Endodermal cell (in vitro differentiated cells): ENCODE data around the gene CAMK4. TPM values are rescaled to one million over a fixed set of nuclear protein-coding genes. Genes with fewer than 3 reads are reported as not detected.

Experiments
- DNase-seq: peaks from one replicate; pipeline ENCODE4 v3.0.0-alpha.2; 2017
- H3K27ac ChIP-seq: 2 replicates; pipeline ENCODE4 v1.5.1; 2013; ENCODE audit warnings: mild to moderate bottlenecking, low read depth, low read length, moderate library complexity
- H3K27me3 ChIP-seq: 2 replicates; pipeline ENCODE4 v1.6.1; 2013; ENCODE audit warnings: mild to moderate bottlenecking, low read length, moderate library complexity; ENCODE audit not compliant: insufficient read depth, control insufficient read depth, poor library complexity, severe bottlenecking
- H3K36me3 ChIP-seq: 2 replicates; pipeline ENCODE4 v1.7.0; 2013; ENCODE audit warnings: mild to moderate bottlenecking, low read length, moderate library complexity; ENCODE audit not compliant: control insufficient read depth, insufficient read depth
- H3K4me1 ChIP-seq: one replicate; pipeline ENCODE4 v1.7.0; 2013; ENCODE audit warnings: low read length; ENCODE audit not compliant: control insufficient read depth, insufficient read depth
- H3K4me3 ChIP-seq: 2 replicates; pipeline ENCODE4 v1.5.1; 2013; ENCODE audit warnings: mild to moderate bottlenecking, low read length, moderate library complexity
- H3K9ac ChIP-seq: 2 replicates; pipeline ENCODE4 v1.6.1; 2013; ENCODE audit warnings: mild to moderate bottlenecking, low read length, moderate library complexity; ENCODE audit not compliant: poor library complexity, severe bottlenecking; ENCODE audit errors: extremely low read depth
- H3K9me3 ChIP-seq: 2 replicates; pipeline ENCODE4 v1.6.1; 2013; ENCODE audit warnings: mild to moderate bottlenecking, low read length, moderate library complexity; ENCODE audit not compliant: control insufficient read depth
- H3K27ac Mint-ChIP-seq: 2 replicates; pipeline ENCODE4 v1.8.0; 2020; ENCODE audit warnings: mixed read lengths
- H3K27me3 Mint-ChIP-seq: 2 replicates; pipeline ENCODE4 v1.8.0; 2021; ENCODE audit warnings: mild to moderate bottlenecking, mixed read lengths; ENCODE audit not compliant: insufficient read depth
- H3K36me3 Mint-ChIP-seq: 2 replicates; pipeline ENCODE4 v1.8.0; 2020; ENCODE audit warnings: low read depth, mixed read lengths
- H3K4me1 Mint-ChIP-seq: 2 replicates; pipeline ENCODE4 v1.8.0; 2020; ENCODE audit warnings: mixed read lengths
- H3K4me3 Mint-ChIP-seq: 2 replicates; pipeline ENCODE4 v1.8.0; 2020; ENCODE audit warnings: mild to moderate bottlenecking, moderate library complexity, mixed read lengths
- H3K9me3 Mint-ChIP-seq: 2 replicates; pipeline ENCODE4 v1.8.0; 2020; ENCODE audit warnings: mild to moderate bottlenecking, mixed read lengths
- CTCF ChIP-seq: fragments of 200-600 bp; sonication (generic); conservative IDR thresholded peaks from 2 replicates; pipeline ENCODE4 v1.5.0; 2021; ENCODE audit warnings: antibody characterized with exemption, mild to moderate bottlenecking
- WGBS, 2 experiments: methylation state at CpG; one replicate each; pipeline versions ENCODE4 v1.1.5 to v1.1.7; 2013; ENCODE audit warnings: missing lambda C conversion rate in 2 of 2, mixed read lengths in 1 of 2; ENCODE audit not compliant: insufficient coverage in 1 of 2, insufficient read length in 1 of 2; 5-methylcytosine and 5-hydroxymethylcytosine counted together
- total RNA-seq, 2 donors: library from RNA; stranded (reverse); fragmentation: NEBNext Ultra II Directional in 1 of 2; extraction: Animal tissue kit (Norgen Biotek cat#: 25700) in 1 of 2; gene quantifications; 2 replicates in 1 of 2; 3 replicates in 1 of 2; pipeline ENCODE4 v1.2.1, GENCODE V29; 2021

The CAMK4 gene
- total RNA-seq, 2 donors from 2014 or later, result 2.8 to 3.9 TPM

GRCh38 chr5:111502956-111503355, 278.8 kb downstream of the CAMK4 start:
- H3K27me3 ChIP-seq, result no peaks in the 10 kb centered on the region
- Mint-ChIP-seq H3K27ac (no peak overlapping the region), H3K4me3 (no peak overlapping the region), H3K9me3 (no peaks in the 10 kb centered on the region), H3K36me3 (peaks cover 44% of the 10 kb centered on the region), H3K27me3 (no peaks in the 10 kb centered on the region), H3K4me1 (no peaks in the 10 kb centered on the region)
- no peak overlapping the region for H3K4me3 ChIP-seq
- no peak overlapping the region for H3K9ac ChIP-seq
- no peak overlapping the region for H3K27ac ChIP-seq
- H3K36me3 ChIP-seq, result peaks cover 58% of the 10 kb centered on the region
- no peak for DNase-seq
- H3K4me1 ChIP-seq, result no peaks in the 10 kb centered on the region
- no peak for TF ChIP-seq CTCF
- H3K9me3 ChIP-seq, result no peaks in the 10 kb centered on the region

- no peaks in the 10 kb centered on the region for H3K4me1 ChIP-seq
- 97 to 100% methylated on average over 1 of the region's 1 CpG for WGBS, 2 experiments
- H3K4me3 ChIP-seq, result no peak overlapping the region
- no peak overlapping the region for H3K27ac Mint-ChIP-seq
- H3K27me3 ChIP-seq, result no peaks in the 10 kb centered on the region
- no peak for TF ChIP-seq CTCF
- H3K4me1 Mint-ChIP-seq, result peaks cover 8% of the 10 kb centered on the region
- no peak overlapping the region for H3K4me3 Mint-ChIP-seq
- no peak overlapping the region for H3K9ac ChIP-seq
- H3K36me3 Mint-ChIP-seq, result peaks cover 31% of the 10 kb centered on the region
- DNase-seq, result no peak
- H3K27me3 Mint-ChIP-seq, result no peaks in the 10 kb centered on the region
- no peak overlapping the region for H3K27ac ChIP-seq
- no peaks in the 10 kb centered on the region for H3K9me3 ChIP-seq
- peaks cover 38% of the 10 kb centered on the region for H3K36me3 ChIP-seq
- H3K9me3 Mint-ChIP-seq, result no peaks in the 10 kb centered on the region
Observed at GRCh38 chr5:111505096-111505495, 280.9 kb downstream of the CAMK4 start.

GRCh38 chr5:111507276-111507675, 283.1 kb downstream of the CAMK4 start:
- Mint-ChIP-seq H3K4me3 (no peak overlapping the region), H3K27me3 (no peaks in the 10 kb centered on the region), H3K27ac (no peak overlapping the region), H3K4me1 (peaks cover 17% of the 10 kb centered on the region), H3K9me3 (no peaks in the 10 kb centered on the region), H3K36me3 (peaks cover 19% of the 10 kb centered on the region)
- no peak overlapping the region for H3K9ac ChIP-seq
- H3K9me3 ChIP-seq, result no peaks in the 10 kb centered on the region
- 91 to 100% methylated on average over 1 to 4 of the region's 4 CpGs for WGBS, 2 experiments
- H3K4me1 ChIP-seq, result no peaks in the 10 kb centered on the region
- H3K27ac ChIP-seq, result no peak overlapping the region
- H3K36me3 ChIP-seq, result peaks cover 20% of the 10 kb centered on the region
- no peak for DNase-seq
- no peak for TF ChIP-seq CTCF
- no peaks in the 10 kb centered on the region for H3K27me3 ChIP-seq
- H3K4me3 ChIP-seq, result no peak overlapping the region
